Lung (tissue), 12 donors: ENCODE data around the gene ADRM1. TPM values are rescaled to one million over a fixed set of nuclear protein-coding genes. Genes with fewer than 3 reads are reported as not detected.
A peak's percentile ranks its signal among the peaks of the same experiment; 100 is the strongest.

Experiments
- ATAC-seq: fragments of 200-7000 bp; cut with Tn5 transposase; one replicate; pipeline ENCODE4 v1.9.1; 2020; ENCODE audit warnings: moderate number of reproducible peaks; ENCODE audit not compliant: insufficient read depth, low FRiP score
- DNase-seq, 3 donors: peaks; one replicate each; pipeline ENCODE4 v3.0.0-alpha.2; 2013 to 2017
- H3K27ac ChIP-seq, 2 donors: one replicate each; pipeline ENCODE4 v1.5.1; 2013; ENCODE audit warnings: mild to moderate bottlenecking in 2 of 2, moderate library complexity in 2 of 2, control low read depth in 1 of 2, inconsistent platforms in 1 of 2, low read depth in 1 of 2, low read length in 1 of 2
- H3K27me3 ChIP-seq, 3 donors: one replicate each; pipeline ENCODE4 v1.5.1; 2013; ENCODE audit warnings: low read length in 2 of 3; ENCODE audit not compliant: control insufficient read depth in 3 of 3, insufficient read depth in 3 of 3
- H3K36me3 ChIP-seq, 4 donors: one replicate each; pipeline ENCODE4 v1.5.1; 2013; ENCODE audit warnings: low read length in 4 of 4, mild to moderate bottlenecking in 1 of 4, moderate library complexity in 1 of 4; ENCODE audit not compliant: control insufficient read depth in 4 of 4, insufficient read depth in 4 of 4
- H3K4me1 ChIP-seq, 5 donors: one replicate each; pipeline ENCODE4 v1.5.1; 2013; ENCODE audit warnings: low read length in 5 of 5, mild to moderate bottlenecking in 2 of 5, moderate library complexity in 1 of 5; ENCODE audit not compliant: control insufficient read depth in 5 of 5, insufficient read depth in 5 of 5
- H3K4me3 ChIP-seq: one replicate; pipeline ENCODE4 v1.5.1; 2013; ENCODE audit warnings: mild to moderate bottlenecking, control low read depth, moderate library complexity
- H3K9ac ChIP-seq, 2 donors: one replicate each; pipeline ENCODE4 v1.5.1; 2013; ENCODE audit warnings: low read length in 2 of 2, control low read depth in 1 of 2; ENCODE audit not compliant: insufficient read depth in 1 of 2
- H3K9me3 ChIP-seq, 4 donors: one replicate each; pipeline ENCODE4 v1.5.1; 2013; ENCODE audit warnings: low read length in 3 of 4, mild to moderate bottlenecking in 1 of 4, moderate library complexity in 1 of 4; ENCODE audit not compliant: control insufficient read depth in 4 of 4, insufficient read depth in 3 of 4
- CTCF ChIP-seq: IDR thresholded peaks from 2 replicates; pipeline ENCODE4 v1.5.1; 2012; ENCODE audit warnings: mild to moderate bottlenecking; ENCODE audit errors: control extremely low read depth, extremely low read depth
- WGBS, 2 donors: extraction: QIAGEN DNeasy Blood & Tissue Kit; methylation state at CpG; one replicate each; pipeline ENCODE4 v1.1.7; 2013; 5-methylcytosine and 5-hydroxymethylcytosine counted together
- polyA plus RNA-seq, 2 donors: library from polyadenylated mRNA; stranded (reverse); fragments of 200-250 nt; gene quantifications; one replicate each; pipeline ENCODE4 v1.2.1, GENCODE V29; 2013
- total RNA-seq, 2 donors: library from RNA; depleted of rRNA in 1 of 2; stranded (reverse); fragments of >200 nt in 1 of 2; gene quantifications; one replicate each; pipeline ENCODE4 v1.2.1, GENCODE V29; 2014 to 2021
- donor health status: control.
- donor health status: control.
- donor health status: Bipolar disorder and iron deficiency.
- donor health status: healthy.
- donor health status: DM: yes; HTN: yes; CAD: no.

Gene ADRM1
- total and polyA plus RNA-seq, 4 donors, result 43.1 to 140 (median 106) TPM

DNA sequence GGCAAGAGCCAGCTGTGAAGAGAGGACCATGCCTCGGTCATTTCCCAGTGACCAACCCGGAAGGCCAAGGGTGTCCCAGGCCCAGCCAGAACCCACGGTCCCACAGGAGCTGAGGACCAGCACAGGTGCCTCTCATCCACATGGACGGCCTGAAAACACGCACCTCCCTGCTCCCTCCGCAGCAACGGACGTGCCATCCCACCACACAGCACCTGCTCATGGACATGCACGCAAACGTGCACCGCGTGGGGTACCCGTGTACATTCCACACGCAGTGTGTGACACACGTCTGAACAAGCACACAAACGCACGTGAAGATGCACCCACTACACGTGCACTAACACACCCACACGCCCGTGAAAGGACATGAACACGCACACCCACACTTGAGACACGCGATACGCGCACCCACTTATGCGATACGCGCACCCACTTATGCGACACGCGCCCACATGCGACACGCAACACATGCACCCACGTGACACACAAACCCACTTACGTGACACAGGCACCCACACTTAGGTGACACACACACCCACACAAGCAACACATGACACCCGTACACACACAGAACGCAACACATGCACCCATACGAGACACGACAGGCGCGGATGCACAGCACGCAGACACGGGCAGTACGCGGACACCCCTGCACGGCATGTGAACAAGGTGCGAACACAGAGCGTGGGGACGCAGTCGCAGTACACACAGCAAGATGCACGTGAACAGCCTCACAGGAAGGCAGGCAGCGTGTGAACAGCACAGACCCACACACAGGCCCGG is 34.2 kb downstream of the ADRM1 start:
- 93 to 95% methylated on average over 53 of the region's 53 CpGs for WGBS, 2 donors
- DNase-seq (no peak), ATAC-seq (no peak)
- no peaks in the 10 kb centered on the region for H3K4me1 ChIP-seq
- TF ChIP-seq CTCF, result no peak
- H3K36me3 ChIP-seq, result peaks cover 0 to 66% (median 8%) of the 10 kb centered on the region in 4 donors
- H3K9me3 ChIP-seq, result no peaks in the 10 kb centered on the region
- no peak overlapping the region for H3K27ac ChIP-seq
- H3K9ac ChIP-seq, result no peak overlapping the region
- no peaks in the 10 kb centered on the region for H3K27me3 ChIP-seq
- H3K4me3 ChIP-seq, result no peak overlapping the region

- no peaks in the 10 kb centered on the region for H3K27me3 ChIP-seq
- H3K9me3 ChIP-seq, result no peaks in the 10 kb centered on the region
- no peak for TF ChIP-seq CTCF
- H3K9ac ChIP-seq, result no peak overlapping the region
- H3K36me3 ChIP-seq, result peaks cover 0 to 59% (median 8%) of the 10 kb centered on the region in 4 donors
- no peak overlapping the region for H3K4me3 ChIP-seq
- peak; percentile 14 for ATAC-seq
- H3K27ac ChIP-seq, result no peak overlapping the region
- WGBS, 2 donors, result 79 to 85% methylated on average over 34 of the region's 34 CpGs
- H3K4me1 ChIP-seq, result no peaks in the 10 kb centered on the region
- DNase-seq, result no peak
These were observed 34.9 kb downstream of the ADRM1 start for GRCh38 chr20:62337558-62338293.

- WGBS, 2 donors, result 94 to 96% methylated on average over 16 of the region's 16 CpGs
- no peak for TF ChIP-seq CTCF
- Histone ChIP-seq H3K27me3 (no peaks in the 10 kb centered on the region), H3K9ac (no peak overlapping the region), H3K4me1 (no peaks in the 10 kb centered on the region), H3K27ac (no peak overlapping the region), H3K9me3 (no peaks in the 10 kb centered on the region), H3K36me3 (peaks cover 0 to 55% (median 5%) of the 10 kb centered on the region in 4 donors), H3K4me3 (no peak overlapping the region)
- ATAC-seq (no peak), DNase-seq (no peak)
These were observed 35.5 kb downstream of the ADRM1 start for GRCh38 chr20:62338294-62338620.
